ENCODE results near the gene TMED6. TPM values are rescaled to one million over a fixed set of nuclear protein-coding genes. Genes with fewer than 3 reads are reported as not detected.

The TMED6 gene
- total RNA-seq, 2 donors from 2014 or later = not detected

GRCh38 chr16:69319826-69320739 lies 31.5 kb downstream of the TMED6 start:
- peaks cover 0 to 6% of the 10 kb centered on the region in 2 donors for H3K4me1 ChIP-seq

DNA sequence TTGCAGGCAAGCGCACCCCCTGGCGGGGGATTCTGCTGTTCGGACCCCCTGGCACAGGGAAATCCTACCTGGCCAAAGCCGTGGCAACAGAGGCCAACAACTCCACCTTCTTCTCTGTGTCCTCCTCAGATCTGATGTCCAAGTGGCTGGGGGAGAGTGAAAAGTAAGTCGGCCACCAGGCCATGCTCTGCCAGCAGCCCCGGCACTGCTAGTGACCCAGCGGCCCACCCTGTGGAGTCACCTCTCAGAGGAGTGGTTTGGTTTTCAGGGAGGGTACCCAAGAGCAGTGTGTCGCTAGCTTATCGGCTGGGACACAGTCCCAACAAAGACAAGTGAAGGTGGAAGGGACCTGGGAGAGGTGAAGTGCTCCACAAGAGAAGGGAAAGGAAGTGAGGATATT lies 32.2 kb downstream of the TMED6 start:
- H3K4me3 ChIP-seq = no peak overlapping the region
- H3K27me3 ChIP-seq = no peaks in the 10 kb centered on the region
- peaks cover 88% of the 10 kb centered on the region for H3K36me3 ChIP-seq
- no peak for DNase-seq (ENCODE audit: low spot score)
- H3K9me3 ChIP-seq = no peaks in the 10 kb centered on the region
- H3K4me1 ChIP-seq = peaks cover 0 to 6% of the 10 kb centered on the region in 2 donors
- TF ChIP-seq, protein P1, sequence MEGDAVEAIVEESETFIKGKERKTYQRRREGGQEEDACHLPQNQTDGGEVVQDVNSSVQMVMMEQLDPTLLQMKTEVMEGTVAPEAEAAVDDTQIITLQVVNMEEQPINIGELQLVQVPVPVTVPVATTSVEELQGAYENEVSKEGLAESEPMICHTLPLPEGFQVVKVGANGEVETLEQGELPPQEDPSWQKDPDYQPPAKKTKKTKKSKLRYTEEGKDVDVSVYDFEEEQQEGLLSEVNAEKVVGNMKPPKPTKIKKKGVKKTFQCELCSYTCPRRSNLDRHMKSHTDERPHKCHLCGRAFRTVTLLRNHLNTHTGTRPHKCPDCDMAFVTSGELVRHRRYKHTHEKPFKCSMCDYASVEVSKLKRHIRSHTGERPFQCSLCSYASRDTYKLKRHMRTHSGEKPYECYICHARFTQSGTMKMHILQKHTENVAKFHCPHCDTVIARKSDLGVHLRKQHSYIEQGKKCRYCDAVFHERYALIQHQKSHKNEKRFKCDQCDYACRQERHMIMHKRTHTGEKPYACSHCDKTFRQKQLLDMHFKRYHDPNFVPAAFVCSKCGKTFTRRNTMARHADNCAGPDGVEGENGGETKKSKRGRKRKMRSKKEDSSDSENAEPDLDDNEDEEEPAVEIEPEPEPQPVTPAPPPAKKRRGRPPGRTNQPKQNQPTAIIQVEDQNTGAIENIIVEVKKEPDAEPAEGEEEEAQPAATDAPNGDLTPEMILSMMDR (IDR thresholded peaks at IDR 0.05) = no peak
- H3K27ac ChIP-seq = no peak overlapping the region

More at GRCh38 chr16:69319826-69320739, 31.5 kb downstream of the TMED6 start:
- DNase-seq (ENCODE audit: low spot score) = no peak
- Histone ChIP-seq H3K27ac (no peak overlapping the region), H3K27me3 (no peaks in the 10 kb centered on the region), H3K4me3 (no peak overlapping the region), H3K36me3 (peaks cover 92% of the 10 kb centered on the region), H3K9me3 (no peaks in the 10 kb centered on the region)
- TF ChIP-seq, protein P1 (IDR thresholded peaks at IDR 0.05) = no peak

DNA sequence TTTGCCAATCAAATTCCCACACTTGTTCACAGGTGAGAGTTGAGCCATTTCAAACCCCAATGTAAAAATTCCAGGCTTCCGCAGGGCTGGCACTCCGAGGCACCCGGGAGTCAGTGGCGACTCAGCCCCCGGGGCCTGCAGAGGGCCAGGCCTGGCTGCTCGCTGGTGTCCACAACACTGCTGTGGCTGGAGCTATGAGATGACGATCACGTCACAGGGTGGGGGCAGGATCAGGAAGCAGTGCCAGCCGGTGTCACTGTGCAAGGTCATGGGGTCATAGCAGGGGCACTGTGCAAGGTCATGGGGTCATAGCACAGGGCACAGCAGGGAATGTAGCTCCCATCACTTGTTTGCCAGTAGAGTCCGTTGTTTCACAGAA lies 32.7 kb downstream of the TMED6 start:
- Histone ChIP-seq H3K36me3 (peaks cover 83% of the 10 kb centered on the region), H3K9me3 (no peaks in the 10 kb centered on the region), H3K4me3 (no peak overlapping the region), H3K27ac (no peak overlapping the region), H3K4me1 (peaks cover 0 to 1% of the 10 kb centered on the region in 2 donors), H3K27me3 (no peaks in the 10 kb centered on the region)
- no peak for DNase-seq (ENCODE audit: low spot score)
- TF ChIP-seq, protein P1 (IDR thresholded peaks at IDR 0.05) = no peak

DNA sequence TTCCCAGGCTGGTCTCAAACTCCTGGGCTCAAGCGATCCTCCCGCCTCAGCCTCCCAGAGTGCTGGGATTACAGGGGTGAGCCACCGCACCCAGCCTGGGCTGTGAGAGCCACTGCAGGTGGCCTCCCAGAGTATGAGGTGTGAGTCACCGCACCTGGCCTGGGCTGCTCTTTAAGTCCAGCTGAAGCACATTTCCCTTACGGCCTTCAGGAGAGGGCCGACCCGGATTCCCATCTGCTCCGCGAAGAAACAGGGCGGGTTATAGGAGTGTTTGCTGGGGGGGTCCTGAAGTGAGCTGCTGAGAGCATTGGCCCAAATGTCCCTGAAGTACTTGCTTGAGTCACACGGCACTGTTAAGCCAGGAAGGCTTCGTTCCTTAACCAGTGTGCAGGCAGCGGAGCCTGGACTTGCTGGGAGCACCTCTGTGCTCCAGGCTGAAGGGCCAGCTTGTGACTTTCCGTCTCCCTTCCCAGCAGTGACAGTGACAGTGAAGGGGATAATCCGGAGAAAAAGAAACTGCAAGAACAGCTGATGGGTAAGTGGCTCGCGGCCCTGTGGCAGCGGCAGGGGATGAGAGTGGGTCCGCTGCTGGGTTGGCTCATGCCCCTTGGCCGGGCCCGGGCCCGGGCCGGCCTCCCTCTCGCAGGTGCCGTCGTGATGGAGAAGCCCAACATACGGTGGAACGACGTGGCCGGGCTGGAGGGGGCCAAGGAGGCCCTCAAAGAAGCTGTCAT lies 33.2 kb downstream of the TMED6 start:
- no peaks in the 10 kb centered on the region for H3K9me3 ChIP-seq
- no peak for DNase-seq (ENCODE audit: low spot score)
- H3K36me3 ChIP-seq = peaks cover 78% of the 10 kb centered on the region
- no peak overlapping the region for H3K27ac ChIP-seq
- TF ChIP-seq, protein P1 (IDR thresholded peaks at IDR 0.05) = no peak
- no peaks in the 10 kb centered on the region for H3K4me1 ChIP-seq
- H3K4me3 ChIP-seq = no peak overlapping the region
- H3K27me3 ChIP-seq = no peaks in the 10 kb centered on the region

GRCh38 chr16:69316595-69317034 lies 35.0 kb downstream of the TMED6 start:
- Histone ChIP-seq H3K36me3 (peaks cover 60% of the 10 kb centered on the region), H3K27me3 (no peaks in the 10 kb centered on the region), H3K4me3 (no peak overlapping the region), H3K4me1 (peaks cover 0 to 17% of the 10 kb centered on the region in 2 donors), H3K9me3 (no peaks in the 10 kb centered on the region), H3K27ac (no peak overlapping the region)
- TF ChIP-seq, protein P1 (IDR thresholded peaks at IDR 0.05) = no peak
- no peak for DNase-seq (ENCODE audit: low spot score)
